ENCODE measurements around the gene PPME1. TPM values are rescaled to one million over a fixed set of nuclear protein-coding genes. Genes with fewer than 3 reads are reported as not detected.

Gene PPME1
- total RNA-seq, 1 donor from 2014 or later = 401 TPM

DNA sequence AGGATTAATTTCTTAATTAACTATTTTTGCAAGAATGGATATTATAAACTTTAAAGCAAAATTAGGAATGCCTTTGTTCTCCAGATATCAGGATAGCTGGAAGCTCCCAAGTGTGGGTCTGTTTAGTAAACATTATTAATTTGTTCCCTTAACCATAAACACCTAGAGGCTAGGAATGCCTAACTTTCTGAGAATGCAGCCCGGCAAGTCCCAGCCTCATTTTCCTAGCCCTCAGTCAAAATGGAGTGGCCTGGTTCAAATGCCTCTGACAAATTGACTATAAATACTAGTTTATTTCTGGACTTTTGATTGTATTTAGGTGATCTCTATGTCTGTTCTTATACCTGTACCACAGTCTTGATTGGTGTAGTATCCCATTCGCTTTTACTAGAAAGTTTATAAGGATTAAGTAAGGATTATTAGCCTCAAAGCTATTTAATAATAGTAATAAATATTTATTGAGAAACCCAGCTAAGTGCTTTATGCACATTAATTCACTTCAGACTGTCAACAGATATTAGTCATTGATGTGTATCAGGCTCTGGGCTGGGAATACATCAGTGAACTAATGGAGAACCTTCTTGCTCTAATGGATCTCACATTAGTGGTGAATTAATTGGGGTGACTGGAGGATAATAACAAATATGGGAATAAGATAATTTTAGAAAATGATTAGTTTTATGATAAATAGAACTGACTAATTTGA lies 25.8 kb downstream of the PPME1 start:
- Mint-ChIP-seq H3K27me3 (ENCODE audit: low read depth, unreplicated experiment) (no peaks in the 10 kb centered on the region), H3K27ac (ENCODE audit: unreplicated experiment) (no peak overlapping the region), H3K9me3 (ENCODE audit: unreplicated experiment) (no peaks in the 10 kb centered on the region), H3K36me3 (ENCODE audit: low read depth, unreplicated experiment) (peaks cover 19% of the 10 kb centered on the region), H3K4me1 (ENCODE audit: low read depth, unreplicated experiment) (peaks cover 11% of the 10 kb centered on the region), H3K4me3 (ENCODE audit: unreplicated experiment) (no peak overlapping the region)
- Histone ChIP-seq H3K4me2 (ENCODE audit: low read length) (no peak overlapping the region), H3K4me1 (ENCODE audit: insufficient read depth, low read length) (no peaks in the 10 kb centered on the region), H3K27ac (ENCODE audit: low read depth, low read length) (no peak overlapping the region), H3K9ac (ENCODE audit: low read length) (no peak overlapping the region), H2AFZ (ENCODE audit: low read depth, low read length) (no peak overlapping the region), H3K27me3 (ENCODE audit: insufficient read depth, low read length) (no peaks in the 10 kb centered on the region), H3K9me3 (ENCODE audit: insufficient read depth, low read depth, low read length) (no peaks in the 10 kb centered on the region), H3K79me2 (ENCODE audit: insufficient read depth, low read length) (peaks cover 38% of the 10 kb centered on the region), H3K36me3 (ENCODE audit: insufficient read depth, low read length) (no peaks in the 10 kb centered on the region), H4K20me1 (ENCODE audit: insufficient read depth, low read length) (peaks cover 7% of the 10 kb centered on the region), H3K4me3 (ENCODE audit: insufficient read depth, low read depth, low read length) (no peak overlapping the region)
- FAIRE-seq (no peak), DNase-seq (ENCODE audit: low read depth) (no peak)
- no peak for TF ChIP-seq EZH2 (IDR thresholded peaks at IDR 0.05; ENCODE audit: insufficient read depth, low read length)
- TF ChIP-seq CTCF (IDR thresholded peaks at IDR 0.05; ENCODE audit: insufficient read depth, low read depth, low read length) = no peak

- Mint-ChIP-seq H3K27ac (ENCODE audit: unreplicated experiment) (no peak overlapping the region), H3K4me3 (ENCODE audit: unreplicated experiment) (no peak overlapping the region)
- no peak for TF ChIP-seq EZH2 (IDR thresholded peaks at IDR 0.05; ENCODE audit: insufficient read depth, low read length)
- no peak for TF ChIP-seq CTCF (IDR thresholded peaks at IDR 0.05; ENCODE audit: insufficient read depth, low read depth, low read length)
These were observed 32.9 kb downstream of the PPME1 start for GRCh38 chr11:74203966-74204365.

DNA sequence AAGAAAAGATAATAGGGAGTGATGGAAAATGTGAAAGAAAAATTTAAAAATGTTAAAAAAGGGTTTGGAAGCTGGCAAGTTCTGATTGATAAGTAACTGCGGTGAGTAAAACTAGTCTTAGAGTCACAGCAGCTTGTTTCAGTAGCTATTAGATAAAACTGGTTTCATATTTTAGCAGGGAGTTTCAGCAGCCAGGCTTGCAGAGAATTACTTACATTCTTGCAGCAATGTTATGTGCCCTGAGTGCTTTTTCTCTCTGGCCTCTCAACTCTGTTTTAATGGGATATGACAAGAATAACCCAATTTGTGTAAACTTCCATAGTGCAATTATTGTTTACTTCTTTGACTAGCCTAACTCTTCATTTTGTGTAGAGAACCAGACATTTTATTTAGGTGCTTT lies 33.6 kb downstream of the PPME1 start:
- H3K36me3 Mint-ChIP-seq (ENCODE audit: low read depth, unreplicated experiment) = peaks cover 15% of the 10 kb centered on the region
- Histone ChIP-seq H3K27me3 (ENCODE audit: insufficient read depth, low read length) (no peaks in the 10 kb centered on the region), H3K4me3 (ENCODE audit: insufficient read depth, low read depth, low read length) (no peak overlapping the region), H3K9ac (ENCODE audit: low read length) (no peak overlapping the region), H4K20me1 (ENCODE audit: insufficient read depth, low read length) (peaks cover 7% of the 10 kb centered on the region), H3K4me1 (ENCODE audit: insufficient read depth, low read length) (no peaks in the 10 kb centered on the region), H3K27ac (ENCODE audit: low read depth, low read length) (no peak overlapping the region), H2AFZ (ENCODE audit: low read depth, low read length) (no peak overlapping the region), H3K4me2 (ENCODE audit: low read length) (no peak overlapping the region), H3K79me2 (ENCODE audit: insufficient read depth, low read length) (peaks cover 7% of the 10 kb centered on the region), H3K9me3 (ENCODE audit: insufficient read depth, low read depth, low read length) (no peaks in the 10 kb centered on the region), H3K36me3 (ENCODE audit: insufficient read depth, low read length) (no peaks in the 10 kb centered on the region)
- DNase-seq (ENCODE audit: low read depth) (no peak), FAIRE-seq (no peak)
- H3K4me1 Mint-ChIP-seq (ENCODE audit: low read depth, unreplicated experiment) = peaks cover 20% of the 10 kb centered on the region
- no peak for TF ChIP-seq EZH2 (IDR thresholded peaks at IDR 0.05; ENCODE audit: insufficient read depth, low read length)
- TF ChIP-seq CTCF (IDR thresholded peaks at IDR 0.05; ENCODE audit: insufficient read depth, low read depth, low read length) = no peak
- H3K27ac Mint-ChIP-seq (ENCODE audit: unreplicated experiment) = no peak overlapping the region
- no peak overlapping the region for H3K4me3 Mint-ChIP-seq (ENCODE audit: unreplicated experiment)
- no peaks in the 10 kb centered on the region for H3K9me3 Mint-ChIP-seq (ENCODE audit: unreplicated experiment)
- no peaks in the 10 kb centered on the region for H3K27me3 Mint-ChIP-seq (ENCODE audit: low read depth, unreplicated experiment)

More at GRCh38 chr11:74203966-74204365, 32.9 kb downstream of the PPME1 start:
- Histone ChIP-seq H3K27me3 (ENCODE audit: insufficient read depth, low read length) (no peaks in the 10 kb centered on the region), H3K4me2 (ENCODE audit: low read length) (no peak overlapping the region), H3K9ac (ENCODE audit: low read length) (no peak overlapping the region), H3K36me3 (ENCODE audit: insufficient read depth, low read length) (no peaks in the 10 kb centered on the region), H2AFZ (ENCODE audit: low read depth, low read length) (no peak overlapping the region), H3K27ac (ENCODE audit: low read depth, low read length) (no peak overlapping the region), H3K9me3 (ENCODE audit: insufficient read depth, low read depth, low read length) (no peaks in the 10 kb centered on the region), H3K4me1 (ENCODE audit: insufficient read depth, low read length) (no peaks in the 10 kb centered on the region), H3K4me3 (ENCODE audit: insufficient read depth, low read depth, low read length) (no peak overlapping the region), H3K79me2 (ENCODE audit: insufficient read depth, low read length) (peaks cover 13% of the 10 kb centered on the region), H4K20me1 (ENCODE audit: insufficient read depth, low read length) (peaks cover 7% of the 10 kb centered on the region)
- DNase-seq (ENCODE audit: low read depth) (no peak), FAIRE-seq (no peak)
- no peaks in the 10 kb centered on the region for H3K27me3 Mint-ChIP-seq (ENCODE audit: low read depth, unreplicated experiment)
- H3K36me3 Mint-ChIP-seq (ENCODE audit: low read depth, unreplicated experiment) = peaks cover 18% of the 10 kb centered on the region
- H3K4me1 Mint-ChIP-seq (ENCODE audit: low read depth, unreplicated experiment) = peaks cover 22% of the 10 kb centered on the region
- H3K9me3 Mint-ChIP-seq (ENCODE audit: unreplicated experiment) = no peaks in the 10 kb centered on the region

Data from astrocyte (in vitro differentiated cells and primary cell).